Measurements from ENCODE around the gene SLC12A1.

Gene SLC12A1

GRCh38 chr15:48244921-48245320 lies 38.8 kb downstream of the SLC12A1 start:
- DNase-seq: no peak

GRCh38 chr15:48248414-48248813 lies 42.3 kb downstream of the SLC12A1 start:
- DNase-seq: no peak

- no peak for DNase-seq
Observed at GRCh38 chr15:48250640-48251076, 44.6 kb downstream of the SLC12A1 start.

GRCh38 chr15:48253172-48253571 lies 47.1 kb downstream of the SLC12A1 start:
- no peak for DNase-seq

- DNase-seq: no peak
Observed at GRCh38 chr15:48265135-48265534, 59.0 kb downstream of the SLC12A1 start.

- no peak for DNase-seq
Observed at GRCh38 chr15:48266024-48266689, 60.1 kb downstream of the SLC12A1 start.

GRCh38 chr15:48267766-48268165 lies 61.7 kb downstream of the SLC12A1 start:
- no peak for DNase-seq

GRCh38 chr15:48273049-48273448 lies 66.9 kb downstream of the SLC12A1 start:
- no peak for DNase-seq

GRCh38 chr15:48278666-48279065 lies 72.6 kb downstream of the SLC12A1 start:
- DNase-seq: no peak

- no peak for DNase-seq
Observed at GRCh38 chr15:48279608-48280007, 73.5 kb downstream of the SLC12A1 start.

- no peak for DNase-seq
Observed at GRCh38 chr15:48281674-48282073, 75.6 kb downstream of the SLC12A1 start.

- DNase-seq: no peak
Observed at GRCh38 chr15:48282216-48282615, 76.1 kb downstream of the SLC12A1 start.

- no peak for DNase-seq
Observed at GRCh38 chr15:48283396-48284145, 77.5 kb downstream of the SLC12A1 start.

GRCh38 chr15:48285329-48286214 lies 79.5 kb downstream of the SLC12A1 start:
- DNase-seq: no peak

- no peak for DNase-seq
Observed at GRCh38 chr15:48289628-48290027, 83.5 kb downstream of the SLC12A1 start.

- DNase-seq: no peak
Observed at GRCh38 chr15:48292458-48292857, 86.4 kb downstream of the SLC12A1 start.

GRCh38 chr15:48297668-48298067 lies 91.6 kb downstream of the SLC12A1 start:
- DNase-seq: no peak

GRCh38 chr15:48298914-48299313 lies 92.8 kb downstream of the SLC12A1 start:
- DNase-seq: no peak

GRCh38 chr15:48300038-48300437 lies 93.9 kb downstream of the SLC12A1 start:
- no peak for DNase-seq

- DNase-seq: no peak
Observed at GRCh38 chr15:48304398-48304797, 98.3 kb downstream of the SLC12A1 start.

- no peak for DNase-seq
Observed at GRCh38 chr15:48306639-48307038, 100.5 kb downstream of the SLC12A1 start.

GRCh38 chr15:48307586-48307985 lies 101.5 kb downstream of the SLC12A1 start:
- no peak for DNase-seq

GRCh38 chr15:48309740-48310139 lies 103.6 kb downstream of the SLC12A1 start:
- no peak for DNase-seq

GRCh38 chr15:48313216-48313615 lies 107.1 kb downstream of the SLC12A1 start:
- DNase-seq: no peak

All from SIG-M5 (cell line).